Occipital lobe (tissue), 2 donors: Measurements from ENCODE around the gene SEZ6L. TPM values are rescaled to one million over a fixed set of nuclear protein-coding genes. Genes with fewer than 3 reads are reported as not detected.
"Not testable (repeated sequence)": the region's sequence is repeated elsewhere in the genome, so short reads cannot be mapped to it uniquely, and the experiment has no call there.

Source experiments
- DNase-seq: peaks from one replicate; lab custom pipeline; 2025; lab: John Stamatoyannopoulos, UW
- total RNA-seq: library from RNA; depleted of rRNA; stranded (reverse); fragments of >200 nt; gene quantifications from one replicate; pipeline ENCODE4 v1.2.3, GENCODE V29; 2014

SEZ6L gene
- total RNA-seq, 1 donor from 2014 or later, result 91.7 TPM

DNA sequence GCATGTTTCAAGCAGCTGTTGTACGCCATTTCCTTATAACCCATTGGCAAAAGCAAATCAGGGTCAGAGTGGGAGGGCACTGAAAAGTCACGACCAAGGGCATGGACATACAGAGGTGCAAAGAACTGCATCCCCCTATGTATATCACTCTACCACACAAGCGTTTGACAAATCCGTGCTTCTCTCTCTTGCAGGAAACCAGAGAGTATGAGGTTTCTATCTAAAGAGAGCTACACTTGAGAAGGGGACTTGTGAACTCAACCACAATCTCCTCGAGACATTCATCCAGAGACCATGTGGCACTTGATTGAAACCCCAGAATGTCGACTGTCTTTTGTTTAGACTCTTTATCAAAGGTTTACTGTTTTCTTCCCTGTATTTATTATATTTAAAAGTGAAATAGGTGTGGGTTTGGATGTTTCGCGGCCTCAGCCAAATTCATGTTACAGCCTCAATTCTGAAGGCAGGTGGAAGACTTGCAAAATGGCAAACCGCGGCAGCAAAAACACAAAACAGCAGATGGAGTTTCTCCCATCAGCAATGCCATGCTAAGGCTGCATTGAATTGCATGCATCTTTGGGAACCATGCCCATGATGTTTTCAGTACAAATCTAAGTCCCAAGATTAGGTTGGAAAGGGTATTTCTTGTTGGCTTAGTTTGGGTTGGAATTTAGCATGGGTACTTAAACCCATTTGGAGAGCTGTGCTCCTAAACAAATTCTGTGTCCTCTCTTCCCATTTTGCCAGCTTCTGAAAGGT is 211.0 kb downstream of the SEZ6L start:
- DNase-seq, result no peak

DNA sequence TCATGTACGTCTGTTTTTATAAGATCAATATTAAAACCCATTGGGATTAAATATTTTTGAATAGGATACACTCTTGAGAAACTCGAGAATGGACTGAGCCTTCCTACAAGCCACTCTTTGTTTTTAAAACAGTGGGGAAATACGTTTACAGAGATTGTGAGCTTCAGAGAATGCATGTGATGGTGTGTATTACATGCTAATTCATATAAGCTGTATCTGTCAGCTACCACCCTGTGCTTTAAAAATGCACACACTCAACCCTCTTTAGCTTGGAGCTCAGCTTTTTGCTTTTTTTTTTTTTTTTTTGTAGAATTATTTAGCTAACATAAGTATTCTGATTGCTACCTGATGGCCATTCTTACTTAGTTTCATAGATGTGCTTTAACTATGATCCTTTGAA is 213.5 kb downstream of the SEZ6L start:
- DNase-seq, result no peak

DNA sequence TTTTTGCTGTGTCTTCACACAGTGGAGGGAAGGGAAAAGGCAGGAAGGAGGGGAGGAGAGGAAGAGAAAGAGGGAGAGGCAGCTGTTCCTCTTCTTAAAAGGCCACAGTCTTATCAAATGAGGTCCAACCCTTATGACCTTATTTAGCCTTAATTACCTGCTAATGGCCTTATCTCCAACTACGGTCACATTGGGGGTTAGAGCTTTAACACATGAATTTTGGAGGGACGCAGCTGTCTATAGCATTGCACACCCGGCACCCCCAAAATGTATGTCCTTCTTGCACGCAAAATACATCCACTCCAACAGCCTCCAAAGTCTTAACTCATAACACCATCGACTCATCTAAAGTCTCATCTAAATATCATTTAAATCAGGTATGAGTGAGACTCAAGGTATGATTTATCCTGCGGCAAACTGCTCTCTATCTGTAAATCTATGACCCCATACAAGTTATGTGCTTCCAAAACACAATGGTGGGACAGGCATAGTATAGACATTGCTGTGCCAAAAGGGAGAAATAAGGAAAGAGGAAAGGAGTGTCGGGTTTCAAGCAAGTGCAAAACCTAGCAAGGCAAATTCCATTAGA is 214.8 kb downstream of the SEZ6L start:
- DNase-seq, result no peak

DNA sequence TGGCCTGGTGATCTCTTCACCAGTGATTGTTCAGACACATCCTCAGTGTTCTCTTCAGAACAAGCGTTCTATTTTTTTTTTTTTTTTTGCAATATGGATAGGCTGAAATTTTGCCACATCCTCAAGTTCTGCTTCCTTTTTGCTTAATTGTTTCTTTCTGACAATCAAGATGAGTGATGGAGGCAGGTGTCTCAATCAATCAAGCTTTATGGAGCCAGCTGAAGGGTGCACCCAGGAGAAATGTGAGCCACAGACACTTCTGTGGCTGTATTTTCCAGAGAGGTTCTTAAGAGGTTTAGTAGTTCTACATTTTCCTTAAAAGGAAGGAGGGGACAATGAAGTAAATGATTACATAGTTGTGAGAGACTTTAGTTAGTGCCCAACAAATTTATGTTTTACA is 215.9 kb downstream of the SEZ6L start:
- DNase-seq, result no peak

DNA sequence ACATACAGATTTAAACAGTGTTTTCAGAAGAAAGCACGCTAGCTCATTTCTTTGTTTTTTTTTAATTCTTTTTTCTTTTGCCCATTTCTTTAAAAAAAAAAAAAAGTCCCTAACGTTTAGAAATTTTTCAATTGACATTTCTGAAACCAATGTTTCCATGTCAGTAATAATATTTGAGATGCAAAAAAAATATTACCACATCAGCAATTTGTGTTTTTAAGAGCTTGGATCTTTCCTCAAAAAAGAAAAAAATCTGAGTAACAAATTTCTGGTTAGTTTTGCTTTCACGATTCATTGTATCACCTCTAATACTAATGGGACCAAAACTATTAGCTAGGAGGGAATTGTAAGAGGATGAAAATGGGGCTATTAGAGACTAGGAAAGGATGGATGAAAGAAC is 219.9 kb downstream of the SEZ6L start:
- DNase-seq, result no peak

DNA sequence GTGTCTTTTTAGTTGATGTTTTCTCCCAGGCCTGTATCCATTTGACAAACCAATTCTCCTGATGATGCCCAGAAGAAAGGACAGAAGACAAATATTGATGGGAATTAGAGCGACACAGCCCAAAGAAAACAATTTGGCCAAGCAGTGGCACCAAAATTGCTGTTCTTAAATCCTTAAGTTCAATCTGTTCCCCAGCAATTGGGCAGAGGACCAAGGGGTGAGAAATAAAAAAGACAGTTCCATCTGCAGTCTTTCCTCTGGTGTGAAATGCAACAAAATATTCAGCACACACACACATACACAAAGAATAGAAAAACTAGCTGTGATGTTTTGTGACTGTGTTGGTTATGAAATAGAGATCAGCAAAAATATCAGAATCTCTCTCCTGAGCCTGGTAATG is 221.8 kb downstream of the SEZ6L start:
- DNase-seq, result no peak

DNA sequence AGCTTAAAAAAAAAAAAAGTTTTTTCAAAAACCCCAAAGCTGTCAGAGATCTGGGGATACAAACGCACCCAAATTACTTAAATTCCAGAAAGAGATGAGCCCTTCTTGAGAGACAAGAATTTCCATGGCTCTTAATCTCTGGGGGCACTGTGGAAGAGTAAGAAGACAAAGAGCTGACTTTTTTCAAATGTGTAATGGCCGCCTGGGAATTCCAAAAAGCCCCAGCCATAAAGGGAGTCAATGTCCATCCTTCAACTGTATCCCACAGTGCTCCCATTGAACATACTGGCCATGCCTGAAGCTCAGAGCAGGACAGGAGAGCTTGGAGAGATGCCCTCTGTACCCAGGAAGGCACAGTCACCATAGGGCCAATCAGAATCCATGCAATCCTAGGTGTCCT is 222.4 kb downstream of the SEZ6L start:
- DNase-seq, result no peak

DNA sequence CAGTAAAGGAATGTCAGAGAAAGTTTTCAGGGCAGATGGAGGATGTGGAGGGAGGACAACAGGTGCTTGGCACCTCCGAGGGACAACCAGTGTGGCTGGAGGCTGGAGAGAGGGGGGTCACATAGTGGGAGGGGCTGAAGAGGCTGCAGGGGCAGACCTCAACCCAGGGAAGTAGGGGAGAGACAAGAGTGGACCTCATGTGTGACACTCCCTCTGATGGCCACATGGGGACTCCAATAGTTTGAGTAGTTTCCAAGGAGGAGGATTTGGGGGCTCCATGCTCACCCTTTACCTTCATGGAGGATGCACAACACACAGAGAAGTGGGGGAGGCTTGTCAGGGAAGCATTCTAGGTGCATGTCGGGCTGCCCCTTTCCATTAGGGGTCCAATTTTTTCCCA is 224.7 kb downstream of the SEZ6L start:
- DNase-seq, result no peak

DNA sequence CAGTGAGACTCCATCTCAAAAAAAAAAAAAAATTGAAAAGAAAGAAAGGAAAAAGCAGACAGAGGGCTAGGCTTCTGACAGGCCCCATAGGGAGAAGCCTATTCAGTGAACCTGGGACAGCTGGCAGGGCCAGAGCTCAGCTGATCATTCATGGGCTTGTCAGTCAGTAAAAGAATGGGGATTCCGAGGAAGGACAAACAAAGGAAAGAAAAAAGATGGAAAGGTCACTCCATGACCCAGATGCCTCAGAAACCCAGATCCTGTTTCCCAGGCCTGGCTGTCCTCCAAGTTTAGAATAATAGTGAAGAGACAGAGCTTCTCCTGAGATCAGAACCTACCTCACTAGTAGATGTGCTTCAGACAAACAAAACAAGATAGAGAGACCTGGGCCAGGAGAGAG is 225.5 kb downstream of the SEZ6L start:
- DNase-seq, result no peak

DNA sequence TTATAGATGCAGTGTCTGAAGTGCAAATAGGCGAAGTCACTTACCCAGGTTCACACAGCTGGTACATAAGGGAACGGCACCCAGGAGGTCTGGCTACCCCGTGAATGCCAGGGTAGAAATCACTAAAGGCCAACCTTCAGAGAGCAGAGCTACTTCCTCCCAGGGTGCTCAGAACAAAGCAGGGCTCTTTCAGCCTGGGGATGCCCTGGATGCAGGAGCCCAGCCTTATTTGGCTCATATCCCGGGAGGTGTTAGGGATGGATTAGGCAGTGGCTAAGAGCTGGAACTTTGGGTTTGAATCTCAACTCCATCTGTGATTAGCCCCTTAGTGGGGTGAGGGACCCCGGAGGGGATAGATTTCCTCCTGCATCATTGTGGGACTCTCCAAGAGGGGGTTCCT is 226.7 kb downstream of the SEZ6L start:
- DNase-seq, result no peak

DNA sequence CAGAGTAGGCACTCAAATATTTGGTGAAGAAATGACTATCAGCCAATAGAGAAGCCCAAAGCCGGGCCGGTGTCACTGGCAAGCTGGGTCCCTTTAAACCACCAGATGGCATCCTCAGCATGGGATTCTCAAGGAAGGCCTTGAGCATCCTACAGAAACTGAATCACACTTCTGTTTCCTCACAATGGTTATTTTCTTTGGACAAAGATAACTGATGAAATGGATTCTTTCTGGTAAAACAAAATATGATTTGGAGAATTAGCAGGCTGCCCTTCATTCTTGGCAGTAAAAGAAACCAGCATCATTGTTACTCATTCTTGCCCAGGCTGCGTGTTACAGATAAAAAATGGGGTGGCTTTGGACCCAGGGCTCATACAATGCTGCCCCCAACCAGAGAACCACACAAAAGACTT is 229.5 kb downstream of the SEZ6L start:
- DNase-seq, result no peak

DNA sequence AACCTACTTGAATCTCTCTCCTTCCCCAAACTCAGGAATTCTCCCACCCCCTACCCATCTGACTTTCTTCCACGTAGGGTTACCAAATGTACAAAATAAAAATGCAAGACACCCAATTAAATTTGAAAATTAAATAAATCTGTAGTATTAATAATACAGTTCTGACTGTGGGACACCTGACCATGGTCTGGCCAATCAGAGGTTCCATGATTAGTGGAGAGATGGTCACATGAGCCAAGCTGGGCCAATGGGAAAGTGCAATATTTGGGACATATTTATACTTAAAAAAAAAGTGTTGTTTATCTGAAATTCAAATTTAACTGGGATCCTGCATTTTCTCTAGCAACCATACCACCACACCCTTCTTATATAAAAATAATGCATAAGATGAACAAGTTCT is 230.0 kb downstream of the SEZ6L start:
- no peak for DNase-seq

DNA sequence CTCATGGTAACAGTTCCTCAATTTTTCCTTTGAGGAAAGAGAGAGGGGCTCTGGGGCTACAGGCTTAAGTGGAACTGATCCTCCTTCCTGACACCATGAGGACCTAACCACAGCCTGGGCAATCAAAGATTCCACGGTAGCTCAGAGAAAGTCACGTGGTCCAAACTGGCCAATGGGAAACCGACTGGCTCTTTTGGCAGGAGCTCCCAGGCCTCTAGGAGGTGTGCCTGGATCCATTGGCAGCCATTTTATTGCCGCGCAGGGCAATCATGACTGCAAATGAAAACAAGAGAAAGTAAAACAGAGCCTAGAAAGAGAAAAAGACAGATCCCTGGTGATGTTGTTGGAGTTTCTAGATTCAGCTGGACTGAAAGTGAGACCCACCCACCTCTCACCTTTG is 232.5 kb downstream of the SEZ6L start:
- DNase-seq, result no peak

DNA sequence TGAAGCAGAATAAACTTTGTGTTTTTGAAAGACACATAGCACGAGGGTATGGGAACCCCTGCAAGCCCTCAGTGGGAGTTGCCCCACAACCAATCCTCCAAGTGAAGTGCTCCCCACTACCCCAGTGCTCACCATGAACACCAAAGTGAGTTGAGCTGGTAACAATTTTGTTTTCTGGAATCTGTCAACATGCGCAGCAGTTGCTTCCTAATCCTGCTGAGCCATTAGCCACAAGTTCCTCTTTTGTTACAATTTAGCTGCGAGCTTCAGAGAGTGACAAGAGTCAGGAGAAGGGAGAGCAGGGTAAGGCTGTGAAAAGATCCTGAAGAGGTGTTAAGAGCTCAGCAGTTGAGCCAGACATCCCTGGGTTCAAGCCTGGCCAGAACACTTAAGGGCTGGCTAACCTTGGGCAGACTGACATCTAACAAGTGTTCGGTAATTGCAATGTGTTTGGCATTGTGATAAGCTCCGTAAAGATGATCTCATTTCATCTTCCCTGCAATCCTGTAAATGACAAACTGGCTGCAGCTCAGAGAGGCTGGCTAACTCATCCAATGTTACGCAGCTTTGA is 235.7 kb downstream of the SEZ6L start:
- no peak for DNase-seq

DNA sequence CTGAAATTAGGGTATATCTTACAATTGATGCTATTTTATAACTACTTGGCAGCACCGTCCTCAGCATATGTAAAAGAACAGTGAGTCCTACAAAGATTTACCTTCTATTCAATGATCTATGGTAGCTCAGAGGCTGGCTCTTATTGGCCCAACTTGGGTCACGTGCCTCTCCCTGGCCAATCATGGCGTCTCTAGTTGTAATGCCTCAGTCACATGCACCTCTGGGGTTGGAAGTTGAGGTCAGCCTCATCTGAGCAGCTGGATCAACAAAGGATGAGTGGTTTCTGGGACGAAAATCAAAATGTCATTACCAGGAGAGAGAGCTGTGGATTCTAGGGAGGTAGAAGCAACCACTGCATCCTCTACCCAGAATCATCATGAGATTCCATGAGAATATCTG is 236.9 kb downstream of the SEZ6L start:
- DNase-seq, result no peak

DNA sequence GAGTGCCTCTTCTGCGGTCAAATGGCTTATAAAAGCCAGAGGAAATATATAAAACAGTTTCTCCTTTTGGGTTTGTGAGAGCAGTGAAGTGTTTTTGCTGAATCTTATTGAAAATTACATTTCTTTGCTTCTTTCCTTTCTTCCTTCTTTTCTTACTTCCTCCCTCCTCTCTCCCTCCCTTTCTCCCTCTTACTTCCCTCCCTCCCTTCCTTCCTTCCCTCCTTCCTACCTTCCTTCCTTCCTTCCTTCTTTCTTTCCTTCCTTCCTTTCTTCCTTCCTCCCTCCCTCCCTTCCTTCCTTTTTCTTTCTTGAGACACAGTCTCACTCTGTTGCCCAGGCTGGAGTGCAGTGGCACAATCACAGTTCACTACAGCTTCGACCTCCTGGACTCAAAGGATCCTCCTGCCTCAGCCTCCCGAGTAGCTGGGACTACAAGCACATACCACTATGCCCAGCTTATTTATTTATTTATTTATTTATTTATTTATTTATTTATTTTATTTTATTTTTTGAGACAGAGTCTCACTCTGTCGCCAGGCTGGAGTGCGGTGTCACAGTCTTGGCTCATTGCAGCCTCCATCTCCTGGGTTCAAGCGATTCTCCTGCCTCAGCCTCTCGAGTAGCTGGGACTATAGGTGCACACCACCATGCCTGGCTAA is 239.4 kb downstream of the SEZ6L start:
- not testable (repeated sequence) for DNase-seq

DNA sequence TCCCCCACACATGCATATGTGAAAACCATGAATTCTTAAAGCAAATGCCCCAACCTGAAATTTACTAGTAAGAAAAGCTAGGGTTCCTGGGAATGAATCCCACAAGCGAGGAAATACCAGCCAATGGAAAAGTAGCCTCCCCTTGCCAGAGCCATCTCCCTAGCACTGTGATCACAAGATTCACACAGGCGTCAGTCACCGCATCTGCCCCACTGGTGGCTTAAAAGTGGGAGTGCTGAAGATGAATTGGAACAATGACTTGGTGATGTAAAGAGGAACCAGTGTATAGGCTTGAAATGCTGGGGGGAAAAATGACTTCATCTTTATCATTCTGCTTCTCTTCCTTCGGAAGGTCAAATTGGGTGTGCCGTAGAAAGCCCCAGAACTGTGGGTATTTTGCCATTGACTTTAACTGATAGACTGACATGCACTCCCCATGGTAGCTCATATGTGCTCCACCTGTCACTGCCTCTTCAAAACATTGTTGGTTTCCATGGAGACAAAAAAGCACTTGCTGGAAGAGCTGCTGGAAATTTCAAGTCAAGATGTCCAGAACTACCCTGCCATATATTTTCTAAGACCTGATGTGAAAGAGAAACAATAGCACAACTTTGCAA is 240.6 kb downstream of the SEZ6L start:
- DNase-seq, result no peak

DNA sequence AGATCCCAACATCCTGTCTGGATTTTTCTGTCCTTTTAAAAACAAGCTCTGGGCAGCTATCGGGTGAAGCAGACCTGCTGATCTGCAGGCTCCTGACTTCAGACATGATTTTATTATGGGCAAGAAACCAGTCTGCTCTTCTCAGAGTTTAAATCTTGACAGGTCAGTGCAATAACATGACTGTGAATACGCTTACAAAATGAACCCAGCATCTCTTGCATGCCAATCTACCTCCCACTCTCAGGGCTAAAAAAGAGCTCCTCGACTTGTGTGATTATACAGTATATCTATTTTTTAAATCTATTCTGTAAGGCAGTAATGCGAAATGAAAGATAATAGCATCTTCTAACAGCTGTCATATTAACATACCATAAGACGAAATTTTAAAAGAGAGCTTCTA is 241.1 kb downstream of the SEZ6L start:
- no peak for DNase-seq

DNA sequence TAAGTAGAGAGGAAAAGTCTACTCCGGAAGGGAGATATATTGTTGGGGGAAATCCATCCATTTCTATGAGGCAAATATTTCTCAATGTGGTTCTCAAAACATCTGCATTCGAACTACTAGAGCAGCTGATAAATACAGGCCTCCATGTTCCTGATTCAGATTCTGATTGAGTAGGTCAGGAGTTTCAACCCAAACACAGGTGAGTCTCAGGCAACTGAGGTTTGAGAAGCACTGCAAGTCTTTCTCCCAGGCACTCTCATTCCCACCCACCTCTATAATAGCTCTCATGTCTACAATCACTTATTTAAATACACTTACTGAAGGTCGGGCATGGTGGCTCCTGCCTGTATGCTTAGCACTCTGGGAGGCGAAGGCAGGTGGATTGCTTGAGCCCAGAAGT is 245.1 kb downstream of the SEZ6L start:
- DNase-seq, result no peak

DNA sequence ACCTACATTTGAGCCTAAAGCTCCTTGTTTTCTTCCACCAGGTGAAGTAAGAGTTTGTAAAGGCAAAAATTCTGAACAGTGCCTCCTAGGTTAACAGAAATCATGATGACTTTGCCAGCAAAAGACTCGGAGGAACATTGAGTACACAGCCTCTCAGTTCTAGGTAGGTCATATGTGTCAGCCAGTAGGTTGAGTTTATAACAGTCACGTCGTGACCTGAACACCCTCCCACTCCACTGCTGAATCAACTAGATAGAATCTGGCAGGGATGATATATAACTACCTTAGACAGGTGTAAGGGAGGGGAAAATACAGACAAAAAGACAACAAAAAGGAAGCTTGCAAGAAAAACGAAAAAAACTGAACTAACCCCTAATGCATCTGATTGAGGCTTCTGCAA is 247.0 kb downstream of the SEZ6L start:
- no peak for DNase-seq

DNA sequence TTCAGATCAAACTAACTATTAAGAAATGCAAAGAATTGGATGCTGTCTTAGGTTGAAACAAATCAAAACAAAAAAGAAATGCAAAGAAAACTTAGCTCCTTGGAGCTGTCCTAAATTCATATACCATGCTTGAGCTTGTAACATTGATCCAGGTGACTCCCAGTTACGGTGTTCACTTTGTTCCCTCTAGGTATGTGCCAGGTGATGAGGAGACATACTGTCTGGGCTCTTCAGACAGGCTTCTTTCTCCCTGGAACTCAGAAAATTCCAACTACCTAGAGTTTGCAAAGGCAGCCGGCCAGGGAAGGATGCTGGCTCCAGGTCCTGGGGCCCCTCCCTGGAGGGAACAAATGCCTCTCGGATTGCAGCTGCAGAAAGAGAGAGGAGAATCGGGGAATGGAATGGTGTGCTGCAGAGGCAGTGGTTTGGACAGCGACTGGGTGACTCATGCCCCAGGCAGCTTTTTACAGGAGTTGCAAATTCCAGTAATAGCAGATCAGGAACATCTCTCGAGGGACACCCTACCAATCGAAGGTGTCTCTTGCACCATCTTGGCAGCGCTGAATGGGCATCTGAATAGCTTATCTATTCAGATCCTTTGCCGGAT is 247.5 kb downstream of the SEZ6L start:
- no peak for DNase-seq

DNA sequence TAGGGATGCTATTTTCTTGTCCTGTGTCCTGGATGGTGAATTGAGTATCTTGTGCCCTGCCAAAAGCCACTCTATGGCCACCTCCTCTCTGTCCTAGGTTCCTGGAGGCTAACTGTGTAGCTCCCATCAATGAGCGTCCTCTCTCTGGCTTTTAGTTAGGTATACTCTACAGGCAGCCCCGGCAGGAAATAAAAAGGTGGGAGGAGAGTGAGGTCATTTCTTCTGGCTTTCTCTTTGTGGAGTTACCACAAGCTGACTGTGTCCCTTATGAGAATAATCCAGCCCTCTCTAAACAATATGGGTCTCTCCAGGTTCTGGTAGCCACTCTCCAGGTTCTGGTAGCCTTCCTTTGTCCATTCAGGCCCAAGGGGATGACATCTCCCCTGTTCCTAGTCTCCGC is 248.1 kb downstream of the SEZ6L start:
- DNase-seq, result no peak
